Fibroblast of the conjunctiva (primary cell): ENCODE measurements around the gene ZNF225.
A peak's percentile ranks its signal among the peaks of the same experiment; 100 is the strongest.
"Not testable (repeated sequence)": the region's sequence is repeated elsewhere in the genome, so short reads cannot be mapped to it uniquely, and the experiment has no call there.

ENCODE experiments used
- DNase-seq: peaks from one replicate; pipeline ENCODE4 v3.0.0-alpha.2; 2010; ENCODE audit warnings: low read depth

The ZNF225 gene

GRCh38 chr19:44113138-44113783 lies at the start of gene ZNF225:
ZNF225 (plus strand) TSS chr19:44113399; CDS start chr19:44115828, 2,429 bp downstream.
- DNase-seq: peak; percentile 97

GRCh38 chr19:44066305-44066704 lies 46.9 kb upstream of the ZNF225 start:
- DNase-seq: no peak

- no peak for DNase-seq
These were observed 43.8 kb upstream of the ZNF225 start for GRCh38 chr19:44069415-44069814.

GRCh38 chr19:44071824-44072542 lies 41.2 kb upstream of the ZNF225 start, which contains the start of gene ZNF284:
ZNF284 (plus strand) TSS chr19:44072159; CDS start chr19:44076390, 4,231 bp downstream.
- DNase-seq: peak; percentile 83

GRCh38 chr19:44072543-44073401 lies 40.4 kb upstream of the ZNF225 start:
- DNase-seq: no peak

- DNase-seq: no peak
These were observed 36.9 kb upstream of the ZNF225 start for GRCh38 chr19:44076325-44076724.

- DNase-seq: no peak
These were observed 21.1 kb upstream of the ZNF225 start for GRCh38 chr19:44092108-44092507.

DNA sequence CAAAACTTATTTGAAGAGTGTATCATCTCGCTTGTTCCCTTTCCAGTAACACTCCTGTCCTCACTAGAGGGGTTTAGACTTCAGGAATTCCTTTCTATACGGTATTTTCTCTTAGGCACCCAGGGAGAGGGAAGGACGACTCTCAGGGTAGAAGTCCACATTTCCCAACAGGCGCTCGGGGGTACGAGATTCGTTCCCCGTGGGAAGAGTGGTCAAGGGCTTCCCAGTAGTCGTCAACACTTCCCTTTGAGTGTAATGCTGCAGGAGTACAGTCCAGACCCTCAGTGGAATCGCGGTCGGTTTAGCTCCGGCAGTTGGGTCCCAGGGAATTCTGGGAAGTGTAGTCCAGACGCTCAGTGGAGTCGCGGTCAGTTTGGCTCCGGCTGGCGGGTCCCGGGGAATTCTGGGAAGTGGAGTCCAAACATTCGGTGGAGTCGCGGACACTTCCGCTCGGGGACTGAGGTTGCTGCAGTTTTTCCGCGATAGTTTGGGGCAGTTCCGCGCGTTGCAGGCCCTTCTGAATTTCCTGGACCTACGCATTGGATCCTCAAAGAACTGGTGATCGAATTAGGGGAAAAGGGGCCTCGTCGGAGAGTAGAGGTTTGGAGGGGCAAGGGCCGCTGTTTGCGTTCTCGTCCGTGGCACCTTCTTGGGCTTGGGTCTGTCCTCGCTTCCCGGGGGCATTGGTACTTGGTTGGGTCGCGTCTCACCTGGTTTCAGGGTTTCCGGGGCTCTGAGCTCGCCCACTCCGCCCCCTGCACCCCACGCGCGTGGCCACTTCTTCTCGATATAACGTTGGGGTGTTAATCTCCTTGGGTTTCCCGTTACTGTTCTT lies 19.1 kb upstream of the ZNF225 start, which contains the start of gene ZNF224:
Gene ZNF224 (plus strand): TSS at position 431 of the 835 bp plus-strand sequence. CDS start 3,513 bp downstream, outside the sequence.
- DNase-seq: peak; percentile 72

GRCh38 chr19:44107751-44108150 lies 5.4 kb upstream of the ZNF225 start:
- DNase-seq: no peak

- no peak for DNase-seq
These were observed 3.7 kb upstream of the ZNF225 start for GRCh38 chr19:44109458-44109857.

DNA sequence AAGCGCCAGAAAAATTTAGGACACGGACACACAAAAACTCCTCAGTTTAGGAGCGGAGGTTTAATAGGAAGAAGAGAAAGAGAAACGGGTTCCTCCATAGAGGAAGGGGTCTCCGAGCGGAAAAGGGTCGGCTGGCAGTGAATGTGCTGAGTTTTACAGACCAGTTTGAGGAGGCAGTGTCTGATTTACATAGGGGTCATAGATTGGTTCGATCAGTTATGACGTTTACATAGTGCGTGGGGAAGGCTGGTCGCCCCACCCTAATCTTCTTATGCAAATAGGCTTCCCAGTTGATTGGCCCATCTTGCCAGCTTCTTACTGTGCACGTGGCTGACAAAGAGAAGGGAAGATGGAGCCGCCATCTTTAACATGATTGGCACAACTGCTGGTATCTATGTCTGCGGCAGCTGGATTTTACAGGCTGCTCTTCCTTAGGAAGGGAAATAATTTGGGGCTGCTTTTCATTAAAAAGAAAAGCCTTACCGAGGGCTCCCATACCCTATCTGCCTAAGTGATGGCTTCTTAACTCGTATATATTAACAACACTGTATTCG lies 1.2 kb upstream of the ZNF225 start:
- peak; percentile 70 for DNase-seq

GRCh38 chr19:44112802-44113137 lies 429 bp upstream of the ZNF225 start:
- DNase-seq: no peak

DNA sequence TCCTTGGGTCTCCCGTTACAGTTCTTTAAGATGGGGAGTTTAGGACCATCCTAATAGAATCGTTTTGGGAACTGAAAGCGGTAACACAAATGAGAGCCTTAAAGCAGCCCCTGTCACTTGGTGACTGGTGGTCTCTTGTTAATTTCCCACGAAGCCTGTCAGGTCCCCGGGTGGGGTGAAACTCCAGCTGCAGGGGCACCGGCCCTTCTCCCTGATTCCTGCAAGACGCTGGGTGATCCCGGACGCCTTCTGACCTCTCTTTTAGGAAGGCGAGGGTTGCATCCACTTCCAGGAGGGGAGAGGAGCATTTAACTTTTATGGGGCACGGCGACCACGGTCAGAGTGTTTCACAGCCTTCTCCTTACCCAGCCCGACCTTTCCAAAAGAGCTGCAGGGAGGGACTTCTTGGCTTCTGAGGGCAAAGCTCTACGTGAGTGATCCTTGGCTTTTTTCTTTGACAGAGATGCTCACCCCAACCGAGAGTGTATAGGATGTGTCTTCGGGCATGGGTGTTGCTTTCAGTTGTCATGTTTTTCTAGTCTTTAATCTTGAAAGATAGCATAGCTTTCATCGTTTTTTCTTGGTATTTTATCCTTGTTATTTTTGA lies 688 bp downstream of the ZNF225 start:
- no peak for DNase-seq

GRCh38 chr19:44121162-44121561 lies 8.0 kb downstream of the ZNF225 start:
- DNase-seq: not testable (repeated sequence)

- DNase-seq: no peak
These were observed 18.8 kb downstream of the ZNF225 start for GRCh38 chr19:44131955-44132354.

DNA sequence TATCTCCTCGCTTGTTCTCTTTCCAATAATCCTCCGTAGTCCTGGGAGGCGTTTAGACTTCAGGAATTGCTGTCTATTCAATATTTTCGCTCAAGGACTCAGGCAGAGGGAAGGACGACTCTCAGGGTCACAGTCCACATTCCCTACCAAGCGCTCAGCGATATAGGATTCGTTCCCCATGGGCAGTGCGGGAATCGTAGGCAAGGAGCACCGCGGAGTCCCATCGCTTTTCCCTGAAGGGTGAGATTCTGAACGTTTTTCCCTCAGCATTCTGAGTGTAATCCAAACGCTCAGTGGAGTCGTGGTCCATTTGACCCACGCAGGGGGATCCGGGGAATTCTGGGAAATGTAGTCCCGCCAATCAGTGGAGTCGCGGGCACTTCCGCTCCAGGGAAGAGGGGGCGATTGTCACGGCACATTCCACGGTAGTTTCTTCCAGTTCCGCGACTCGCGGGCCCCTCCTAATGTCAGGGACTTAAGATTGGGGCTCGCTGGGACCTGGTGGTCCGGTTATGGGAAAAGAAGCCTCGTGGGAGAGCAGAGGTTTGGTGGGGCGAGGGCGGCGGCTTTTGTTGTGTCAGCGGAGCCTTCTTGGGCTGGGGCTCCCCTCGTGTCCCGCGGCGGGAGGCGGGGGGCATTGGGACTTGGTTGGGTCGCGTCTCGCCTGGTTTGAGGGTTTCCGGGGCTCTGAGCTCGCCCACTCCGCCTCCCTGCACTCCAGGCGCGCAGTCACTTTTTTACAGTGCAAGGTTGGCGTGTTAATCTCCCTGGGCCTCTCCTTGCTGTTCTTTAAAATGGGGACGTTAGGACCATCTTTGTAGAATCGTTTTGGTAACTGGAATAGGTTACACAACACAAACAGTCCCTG lies 28.2 kb downstream of the ZNF225 start, which contains the start of gene ZNF234:
Gene ZNF234 (plus strand): TSS at position 364 of the 868 bp plus-strand sequence. CDS start 3,079 bp downstream, outside the sequence.
- peak; percentile 46 for DNase-seq

DNA sequence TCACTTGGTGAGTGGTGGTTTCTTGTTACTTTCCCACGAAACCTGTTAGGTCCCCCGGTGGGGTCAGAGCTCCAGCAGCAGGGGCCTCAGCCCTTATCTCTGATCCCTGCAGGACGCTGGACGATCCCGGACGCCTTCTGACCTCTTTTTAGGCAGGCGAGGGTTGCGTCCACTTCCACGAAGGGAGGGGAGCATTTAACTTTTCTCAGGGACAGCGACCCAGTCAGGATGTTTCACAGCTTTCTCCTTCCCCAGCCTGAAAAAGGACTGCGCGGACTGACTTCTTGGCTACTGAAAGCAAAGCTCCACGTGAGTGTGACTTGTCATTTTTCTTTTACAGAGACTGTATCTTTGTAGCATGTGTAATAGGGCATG lies 28.8 kb downstream of the ZNF225 start:
- DNase-seq: no peak

DNA sequence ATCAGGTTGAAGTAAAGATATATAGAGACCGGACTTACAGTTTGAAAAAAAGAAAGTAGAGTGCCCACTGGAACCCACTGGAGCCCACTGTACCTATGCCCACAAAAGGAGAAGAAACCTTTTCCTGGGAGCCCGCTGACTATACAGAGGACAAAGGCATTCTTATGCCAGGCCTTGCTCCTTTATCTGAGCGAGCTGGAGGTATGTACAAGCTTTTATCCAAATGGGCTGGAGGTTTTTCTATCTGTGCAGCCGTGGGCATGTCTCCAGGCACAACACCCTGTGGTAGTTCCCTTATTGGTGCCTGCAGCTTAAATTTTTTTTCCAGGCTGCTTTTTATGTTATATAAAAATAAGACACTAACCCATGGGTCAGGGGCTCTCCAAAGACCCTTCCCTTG lies 36.6 kb downstream of the ZNF225 start:
- no peak for DNase-seq

DNA sequence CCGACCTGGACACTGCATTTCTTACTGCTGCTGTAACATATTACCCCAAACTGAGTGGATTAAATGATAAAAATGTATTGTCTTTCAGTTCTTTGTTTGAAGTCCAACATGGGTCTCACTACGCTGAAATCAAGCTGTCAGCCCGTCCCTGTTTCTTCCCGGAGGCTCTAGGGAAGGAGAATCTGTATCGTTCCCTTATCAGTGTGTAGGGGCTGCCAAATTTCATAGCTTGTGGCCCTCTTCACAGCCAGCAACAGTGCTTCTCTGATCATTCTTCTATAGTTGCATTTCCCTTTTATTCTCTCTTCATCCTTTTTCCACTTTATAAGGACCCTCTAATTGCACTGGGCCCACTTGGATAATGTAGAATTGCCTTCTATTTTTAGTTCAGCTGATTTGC lies 38.3 kb downstream of the ZNF225 start:
- no peak for DNase-seq

- no peak for DNase-seq
These were observed 43.3 kb downstream of the ZNF225 start for GRCh38 chr19:44156475-44156874.
